HepG2 (cell line): ENCODE measurements around the gene APOBEC3B. TPM values are rescaled to one million over a fixed set of nuclear protein-coding genes. Genes with fewer than 3 reads are reported as not detected.
A peak's percentile ranks its signal among the peaks of the same experiment; 100 is the strongest.

ENCODE experiments used
- CAMTA2 ChIP-seq: sonication (generic); formaldehyde crosslinking; IDR thresholded peaks from 2 replicates; pipeline ENCODE4 v1.4.0; 2020; ENCODE audit warnings: mild to moderate bottlenecking, missing genetic modification reagents, borderline replicate concordance
- GATAD1 ChIP-seq: IDR thresholded peaks from 2 replicates; pipeline ENCODE4 v1.6.1; 2016; ENCODE audit warnings: missing genetic modification reagents, missing compliant biosample characterization
- HMG20B ChIP-seq: conservative IDR thresholded peaks from 2 replicates; pipeline ENCODE4 v1.6.1; 2016; ENCODE audit warnings: missing genetic modification reagents, missing compliant biosample characterization
- NFYC ChIP-seq: IDR thresholded peaks from 2 replicates; pipeline ENCODE4 v1.6.1; 2016; ENCODE audit warnings: missing genetic modification reagents, missing compliant biosample characterization
- SMAD1 ChIP-seq: sonication (generic); formaldehyde crosslinking; IDR thresholded peaks from 2 replicates; pipeline ENCODE4 v1.4.0; 2020; ENCODE audit warnings: missing genetic modification reagents, low read depth, mild to moderate bottlenecking, borderline replicate concordance
- SMARCC2 ChIP-seq: fragments of 450-650 bp; IDR thresholded peaks from 2 replicates; pipeline ENCODE4 v1.6.1; 2017; ENCODE audit warnings: antibody characterized with exemption, mild to moderate bottlenecking
- ZBTB42 ChIP-seq: sonication (generic); formaldehyde crosslinking; IDR thresholded peaks from 2 replicates; pipeline ENCODE4 v1.5.0; 2020; ENCODE audit warnings: mild to moderate bottlenecking, missing genetic modification reagents
- ZFY ChIP-seq: sonication (generic); formaldehyde crosslinking; IDR thresholded peaks from 2 replicates; pipeline ENCODE4 v1.4.0; 2020; ENCODE audit warnings: missing genetic modification reagents
- ZNF230 ChIP-seq: sonication (generic); formaldehyde crosslinking; IDR thresholded peaks from 2 replicates; pipeline ENCODE4 v1.4.0; 2020; ENCODE audit warnings: mild to moderate bottlenecking, missing genetic modification reagents
- ZNF777 ChIP-seq: sonication (generic); formaldehyde crosslinking; IDR thresholded peaks from 2 replicates; pipeline ENCODE4 v1.4.0; 2020; ENCODE audit warnings: missing genetic modification reagents
- polyA plus RNA-seq, 8 experiments: library from polyadenylated mRNA; depleted of rRNA in 3 of 8; stranded (reverse) in 7 of 8; unstranded in 1 of 8; fragments of >200 nt; fragmentation: Illumina TruSeq in 4 of 8; extraction: Trizol in 4 of 8; gene quantifications; 2 replicates each; pipeline versions ENCODE4 v1.2.1 to v1.2.3, GENCODE V29; 2011 to 2016; ENCODE audit warnings: low read depth in 4 of 8, missing spikeins in 1 of 8, mixed read lengths in 1 of 8; ENCODE audit not compliant: insufficient read depth in 1 of 8
- total RNA-seq, 5 experiments: library from RNA; depleted of rRNA; stranded (reverse); fragments of >200 nt; fragmentation: Illumina TruSeq; extraction: Trizol; gene quantifications; 2 replicates each; pipeline ENCODE4 v1.2.3, GENCODE V29; 2016; ENCODE audit warnings: low read depth in 1 of 5
- TF ChIP-seq, protein P1 (sequence below): sonication (generic); formaldehyde crosslinking; IDR thresholded peaks from 2 replicates; pipeline ENCODE4 v1.5.1; 2020; ENCODE audit warnings: mild to moderate bottlenecking, missing genetic modification reagents, borderline replicate concordance
- TF ChIP-seq, protein P2 (sequence below): sonication (generic); formaldehyde crosslinking; IDR thresholded peaks from 2 replicates; pipeline ENCODE4 v1.4.0; 2020; ENCODE audit warnings: missing genetic modification reagents
- TF ChIP-seq, protein P3 (sequence below): sonication (generic); formaldehyde crosslinking; IDR thresholded peaks from 2 replicates; pipeline ENCODE4 v1.9.0; 2021; ENCODE audit warnings: missing genetic modification reagents, borderline replicate concordance

APOBEC3B gene
- total and polyA plus RNA-seq, 2 of the 13 experiments (the other 11 are each of a cell fraction or from before 2014, with no cell fraction given): 6.7 to 8.8 TPM

DNA sequence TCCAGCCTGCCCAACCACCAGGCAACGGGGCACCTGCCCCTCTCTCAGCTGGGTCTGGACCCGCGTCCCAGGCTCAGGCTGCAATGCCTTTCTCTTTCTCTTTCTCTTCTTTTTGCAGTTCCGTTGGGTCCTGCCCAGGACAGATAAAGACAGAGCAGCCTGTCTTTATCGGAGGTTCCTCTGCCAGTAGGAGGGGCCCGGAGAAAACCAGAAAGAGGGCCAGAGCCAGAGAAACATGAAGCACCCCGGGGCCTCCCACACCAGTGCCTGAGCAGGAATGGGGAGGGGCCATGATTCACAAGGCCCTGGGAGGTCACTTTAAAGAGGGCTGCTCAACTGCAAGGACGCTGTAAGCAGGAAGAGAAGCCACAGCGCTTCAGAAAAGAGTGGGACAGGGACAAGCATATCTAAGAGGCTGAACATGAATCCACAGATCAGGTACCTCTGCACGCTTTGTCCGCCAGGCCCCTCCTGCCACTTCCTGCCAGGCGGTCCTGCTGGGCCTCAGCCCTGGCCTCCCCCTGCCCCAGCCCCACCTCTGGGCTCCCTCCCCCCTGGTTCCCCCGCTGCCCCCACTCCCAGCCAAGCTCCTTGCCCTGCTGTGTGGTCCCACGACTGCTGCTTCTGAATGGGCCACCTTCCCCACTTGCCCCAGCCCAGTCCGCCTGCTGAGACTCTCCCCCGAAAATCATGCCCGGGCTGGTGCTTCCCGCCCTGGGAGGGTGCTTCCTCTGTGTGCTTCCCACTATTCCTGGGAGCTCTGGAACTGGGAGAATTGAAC is 32.0 kb downstream of the APOBEC3B start, which contains the start of gene APOBEC3C (continued):
- TF ChIP-seq, protein P1, sequence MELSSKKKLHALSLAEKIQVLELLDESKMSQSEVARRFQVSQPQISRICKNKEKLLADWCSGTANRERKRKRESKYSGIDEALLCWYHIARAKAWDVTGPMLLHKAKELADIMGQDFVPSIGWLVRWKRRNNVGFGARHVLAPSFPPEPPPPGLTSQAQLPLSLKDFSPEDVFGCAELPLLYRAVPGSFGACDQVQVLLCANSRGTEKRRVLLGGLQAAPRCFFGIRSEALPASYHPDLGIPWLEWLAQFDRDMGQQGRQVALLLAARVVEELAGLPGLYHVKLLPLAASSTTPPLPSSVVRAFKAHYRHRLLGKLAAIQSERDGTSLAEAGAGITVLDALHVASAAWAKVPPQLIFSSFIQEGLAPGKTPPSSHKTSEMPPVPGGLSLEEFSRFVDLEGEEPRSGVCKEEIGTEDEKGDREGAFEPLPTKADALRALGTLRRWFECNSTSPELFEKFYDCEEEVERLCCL (CRISPR knock-in tag): no peak
- TF ChIP-seq GATAD1 (CRISPR knock-in tag): no peak; the same call in 1 of the 2 replicates
- TF ChIP-seq SMAD1: no peak
- TF ChIP-seq HMG20B (CRISPR knock-in tag): no peak
- TF ChIP-seq, protein P2, sequence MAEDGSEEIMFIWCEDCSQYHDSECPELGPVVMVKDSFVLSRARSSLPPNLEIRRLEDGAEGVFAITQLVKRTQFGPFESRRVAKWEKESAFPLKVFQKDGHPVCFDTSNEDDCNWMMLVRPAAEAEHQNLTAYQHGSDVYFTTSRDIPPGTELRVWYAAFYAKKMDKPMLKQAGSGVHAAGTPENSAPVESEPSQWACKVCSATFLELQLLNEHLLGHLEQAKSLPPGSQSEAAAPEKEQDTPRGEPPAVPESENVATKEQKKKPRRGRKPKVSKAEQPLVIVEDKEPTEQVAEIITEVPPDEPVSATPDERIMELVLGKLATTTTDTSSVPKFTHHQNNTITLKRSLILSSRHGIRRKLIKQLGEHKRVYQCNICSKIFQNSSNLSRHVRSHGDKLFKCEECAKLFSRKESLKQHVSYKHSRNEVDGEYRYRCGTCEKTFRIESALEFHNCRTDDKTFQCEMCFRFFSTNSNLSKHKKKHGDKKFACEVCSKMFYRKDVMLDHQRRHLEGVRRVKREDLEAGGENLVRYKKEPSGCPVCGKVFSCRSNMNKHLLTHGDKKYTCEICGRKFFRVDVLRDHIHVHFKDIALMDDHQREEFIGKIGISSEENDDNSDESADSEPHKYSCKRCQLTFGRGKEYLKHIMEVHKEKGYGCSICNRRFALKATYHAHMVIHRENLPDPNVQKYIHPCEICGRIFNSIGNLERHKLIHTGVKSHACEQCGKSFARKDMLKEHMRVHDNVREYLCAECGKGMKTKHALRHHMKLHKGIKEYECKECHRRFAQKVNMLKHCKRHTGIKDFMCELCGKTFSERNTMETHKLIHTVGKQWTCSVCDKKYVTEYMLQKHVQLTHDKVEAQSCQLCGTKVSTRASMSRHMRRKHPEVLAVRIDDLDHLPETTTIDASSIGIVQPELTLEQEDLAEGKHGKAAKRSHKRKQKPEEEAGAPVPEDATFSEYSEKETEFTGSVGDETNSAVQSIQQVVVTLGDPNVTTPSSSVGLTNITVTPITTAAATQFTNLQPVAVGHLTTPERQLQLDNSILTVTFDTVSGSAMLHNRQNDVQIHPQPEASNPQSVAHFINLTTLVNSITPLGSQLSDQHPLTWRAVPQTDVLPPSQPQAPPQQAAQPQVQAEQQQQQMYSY: no peak
- no peak for TF ChIP-seq ZNF777 (CRISPR knock-in tag)
- TF ChIP-seq NFYC (CRISPR knock-in tag): no peak
- no peak for TF ChIP-seq ZNF230
- TF ChIP-seq, protein P3, sequence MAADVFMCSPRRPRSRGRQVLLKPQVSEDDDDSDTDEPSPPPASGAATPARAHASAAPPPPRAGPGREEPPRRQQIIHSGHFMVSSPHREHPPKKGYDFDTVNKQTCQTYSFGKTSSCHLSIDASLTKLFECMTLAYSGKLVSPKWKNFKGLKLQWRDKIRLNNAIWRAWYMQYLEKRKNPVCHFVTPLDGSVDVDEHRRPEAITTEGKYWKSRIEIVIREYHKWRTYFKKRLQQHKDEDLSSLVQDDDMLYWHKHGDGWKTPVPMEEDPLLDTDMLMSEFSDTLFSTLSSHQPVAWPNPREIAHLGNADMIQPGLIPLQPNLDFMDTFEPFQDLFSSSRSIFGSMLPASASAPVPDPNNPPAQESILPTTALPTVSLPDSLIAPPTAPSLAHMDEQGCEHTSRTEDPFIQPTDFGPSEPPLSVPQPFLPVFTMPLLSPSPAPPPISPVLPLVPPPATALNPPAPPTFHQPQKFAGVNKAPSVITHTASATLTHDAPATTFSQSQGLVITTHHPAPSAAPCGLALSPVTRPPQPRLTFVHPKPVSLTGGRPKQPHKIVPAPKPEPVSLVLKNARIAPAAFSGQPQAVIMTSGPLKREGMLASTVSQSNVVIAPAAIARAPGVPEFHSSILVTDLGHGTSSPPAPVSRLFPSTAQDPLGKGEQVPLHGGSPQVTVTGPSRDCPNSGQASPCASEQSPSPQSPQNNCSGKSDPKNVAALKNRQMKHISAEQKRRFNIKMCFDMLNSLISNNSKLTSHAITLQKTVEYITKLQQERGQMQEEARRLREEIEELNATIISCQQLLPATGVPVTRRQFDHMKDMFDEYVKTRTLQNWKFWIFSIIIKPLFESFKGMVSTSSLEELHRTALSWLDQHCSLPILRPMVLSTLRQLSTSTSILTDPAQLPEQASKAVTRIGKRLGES (CRISPR knock-in tag): no peak
- TF ChIP-seq ZFY (CRISPR knock-in tag): peak; percentile 83
- no peak for TF ChIP-seq SMARCC2
- no peak for TF ChIP-seq ZBTB42
- TF ChIP-seq CAMTA2: no peak
